DND-41 (cell line): ENCODE measurements around the gene SLC30A7.

Experiments used
- ATAC-seq: fragments of 200-7000 bp; cut with Tn5 transposase; 3 replicates; pipeline ENCODE4 v1.9.1; 2021; ENCODE audit warnings: low read depth; ENCODE audit not compliant: insufficient read depth
- DNase-seq: peaks from one replicate; pipeline ENCODE4 v3.0.0-alpha.2; 2020
- H2AFZ ChIP-seq: 2 replicates; pipeline ENCODE4 v1.6.0; 2012; ENCODE audit warnings: low read depth, low read length
- H3K27ac ChIP-seq: 2 replicates; pipeline ENCODE4 v1.5.1; 2012; ENCODE audit warnings: low read length, inconsistent platforms
- H3K27me3 ChIP-seq: fragments of 200-600 bp; sonication (generic); 2 replicates; pipeline ENCODE4 v1.6.0; 2012; ENCODE audit warnings: low read length, mild to moderate bottlenecking, inconsistent platforms; ENCODE audit not compliant: insufficient read depth, poor library complexity
- H3K36me3 ChIP-seq: 2 replicates; pipeline ENCODE4 v1.5.1; 2012; ENCODE audit warnings: low read length, inconsistent platforms; ENCODE audit not compliant: insufficient read depth
- H3K4me1 ChIP-seq: 2 replicates; pipeline ENCODE4 v1.5.1; 2012; ENCODE audit warnings: mild to moderate bottlenecking, low read length; ENCODE audit not compliant: insufficient read depth
- H3K4me2 ChIP-seq: 2 replicates; pipeline ENCODE4 v1.6.0; 2012; ENCODE audit warnings: mild to moderate bottlenecking, moderate library complexity, low read length, inconsistent platforms; ENCODE audit not compliant: insufficient read depth
- H3K4me3 ChIP-seq, 2 experiments: fragments of 200-600 bp in 1 of 2; shearing (Covaris generic) in 1 of 2; 2 replicates each; pipeline ENCODE4 v1.5.1; 2012 to 2016; ENCODE audit warnings: inconsistent platforms in 2 of 2, low read length in 2 of 2, mild to moderate bottlenecking in 2 of 2, low read depth in 1 of 2, moderate library complexity in 1 of 2
- H3K79me2 ChIP-seq: 2 replicates; pipeline ENCODE4 v1.6.0; 2012; ENCODE audit warnings: low read length, inconsistent platforms; ENCODE audit not compliant: insufficient read depth
- H3K9ac ChIP-seq: 2 replicates; pipeline ENCODE4 v1.6.0; 2012; ENCODE audit warnings: low read depth, mild to moderate bottlenecking, inconsistent platforms, low read length, moderate library complexity
- H3K9me3 ChIP-seq: 2 replicates; pipeline ENCODE4 v1.5.1; 2012; ENCODE audit warnings: low read length, moderate library complexity, mild to moderate bottlenecking, inconsistent platforms; ENCODE audit not compliant: insufficient read depth, severe bottlenecking
- H4K20me1 ChIP-seq: 2 replicates; pipeline ENCODE4 v1.6.0; 2012; ENCODE audit warnings: low read length; ENCODE audit not compliant: insufficient read depth
- EZH2 ChIP-seq: IDR thresholded peaks from 3 replicates; pipeline ENCODE4 v1.6.1; 2012; ENCODE audit warnings: borderline replicate concordance, low read depth, mild to moderate bottlenecking, moderate library complexity, low read length, inconsistent platforms; ENCODE audit not compliant: severe bottlenecking
- TF ChIP-seq, protein P1 (sequence below): IDR thresholded peaks from 2 replicates; pipeline ENCODE4 v1.5.1; 2012; ENCODE audit warnings: borderline replicate concordance, low read length, moderate library complexity, mild to moderate bottlenecking; ENCODE audit not compliant: poor library complexity, severe bottlenecking; ENCODE audit errors: extremely low read depth

Gene SLC30A7

DNA sequence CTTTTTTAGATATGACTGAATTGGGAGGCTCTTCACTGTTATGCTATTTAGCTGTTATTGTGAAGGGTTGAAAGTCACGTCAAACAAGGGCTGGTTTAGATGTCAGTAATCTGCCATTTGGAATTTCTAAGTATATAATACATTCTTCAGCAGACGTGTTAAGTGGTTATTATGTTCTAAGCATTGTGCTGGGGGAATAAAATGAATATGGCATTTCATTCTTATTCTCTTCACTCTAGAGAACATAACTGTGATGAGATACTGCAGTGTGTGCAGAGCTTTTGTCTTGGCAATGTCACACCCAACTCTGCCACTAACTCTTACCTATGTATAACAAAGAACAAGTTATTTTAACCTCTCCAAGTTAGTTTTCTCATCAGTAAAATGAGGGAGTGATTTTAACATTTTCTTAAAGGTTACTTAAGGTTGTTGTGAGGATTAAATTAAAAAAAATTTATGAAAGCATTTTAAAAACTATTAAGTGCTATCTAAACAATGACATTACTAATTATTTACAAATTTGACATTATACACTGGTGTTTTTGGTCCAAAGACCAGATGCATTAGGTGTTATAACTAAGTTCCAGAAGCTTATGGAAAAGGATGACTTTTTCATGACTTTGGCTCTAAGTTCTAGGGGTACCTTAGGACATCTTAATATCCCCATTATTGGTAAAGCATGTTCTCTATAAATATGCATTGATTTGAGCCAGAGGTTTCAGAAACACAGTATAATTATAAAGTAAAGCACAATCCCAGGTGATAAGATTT, 58.3 kb downstream of the SLC30A7 start:
- 0 out of 2 replicates have a peak, but pooled peaks cover 4% of the 10 kb centered on the region for H4K20me1 ChIP-seq
- H3K79me2 ChIP-seq = peaks cover 4% of the 10 kb centered on the region; the same call in 1 of the 2 replicates
- no peaks in the 10 kb centered on the region for H3K27me3 ChIP-seq
- ATAC-seq (no peak), DNase-seq (no peak)
- no peak overlapping the region for H3K27ac ChIP-seq
- H3K9ac ChIP-seq = no peak overlapping the region
- peaks cover 27% of the 10 kb centered on the region for H3K36me3 ChIP-seq
- no peak overlapping the region for H2AFZ ChIP-seq
- no peak overlapping the region for H3K4me2 ChIP-seq
- no peaks in the 10 kb centered on the region for H3K9me3 ChIP-seq
- H3K4me1 ChIP-seq = peaks cover 2% of the 10 kb centered on the region
- TF ChIP-seq, protein P1, sequence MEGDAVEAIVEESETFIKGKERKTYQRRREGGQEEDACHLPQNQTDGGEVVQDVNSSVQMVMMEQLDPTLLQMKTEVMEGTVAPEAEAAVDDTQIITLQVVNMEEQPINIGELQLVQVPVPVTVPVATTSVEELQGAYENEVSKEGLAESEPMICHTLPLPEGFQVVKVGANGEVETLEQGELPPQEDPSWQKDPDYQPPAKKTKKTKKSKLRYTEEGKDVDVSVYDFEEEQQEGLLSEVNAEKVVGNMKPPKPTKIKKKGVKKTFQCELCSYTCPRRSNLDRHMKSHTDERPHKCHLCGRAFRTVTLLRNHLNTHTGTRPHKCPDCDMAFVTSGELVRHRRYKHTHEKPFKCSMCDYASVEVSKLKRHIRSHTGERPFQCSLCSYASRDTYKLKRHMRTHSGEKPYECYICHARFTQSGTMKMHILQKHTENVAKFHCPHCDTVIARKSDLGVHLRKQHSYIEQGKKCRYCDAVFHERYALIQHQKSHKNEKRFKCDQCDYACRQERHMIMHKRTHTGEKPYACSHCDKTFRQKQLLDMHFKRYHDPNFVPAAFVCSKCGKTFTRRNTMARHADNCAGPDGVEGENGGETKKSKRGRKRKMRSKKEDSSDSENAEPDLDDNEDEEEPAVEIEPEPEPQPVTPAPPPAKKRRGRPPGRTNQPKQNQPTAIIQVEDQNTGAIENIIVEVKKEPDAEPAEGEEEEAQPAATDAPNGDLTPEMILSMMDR = no peak
- TF ChIP-seq EZH2 = no peak
- H3K4me3 ChIP-seq = no peak overlapping the region

- H3K4me3 ChIP-seq = no peak overlapping the region
- H3K36me3 ChIP-seq = peaks cover 25% of the 10 kb centered on the region
- H3K4me2 ChIP-seq = no peak overlapping the region
- H3K9me3 ChIP-seq = no peaks in the 10 kb centered on the region
- no peaks in the 10 kb centered on the region for H3K27me3 ChIP-seq
- no peaks in the 10 kb centered on the region for H4K20me1 ChIP-seq
- DNase-seq (no peak), ATAC-seq (no peak)
- H3K4me1 ChIP-seq = no peaks in the 10 kb centered on the region
- no peak overlapping the region for H3K9ac ChIP-seq
- H2AFZ ChIP-seq = no peak overlapping the region
- H3K27ac ChIP-seq = no peak overlapping the region
- 0 out of 2 replicates have a peak, but pooled peaks cover 4% of the 10 kb centered on the region for H3K79me2 ChIP-seq
- no peak for TF ChIP-seq EZH2
- TF ChIP-seq, protein P1 = no peak
These were observed 59.4 kb downstream of the SLC30A7 start for GRCh38 chr1:100955322-100955721.

DNA sequence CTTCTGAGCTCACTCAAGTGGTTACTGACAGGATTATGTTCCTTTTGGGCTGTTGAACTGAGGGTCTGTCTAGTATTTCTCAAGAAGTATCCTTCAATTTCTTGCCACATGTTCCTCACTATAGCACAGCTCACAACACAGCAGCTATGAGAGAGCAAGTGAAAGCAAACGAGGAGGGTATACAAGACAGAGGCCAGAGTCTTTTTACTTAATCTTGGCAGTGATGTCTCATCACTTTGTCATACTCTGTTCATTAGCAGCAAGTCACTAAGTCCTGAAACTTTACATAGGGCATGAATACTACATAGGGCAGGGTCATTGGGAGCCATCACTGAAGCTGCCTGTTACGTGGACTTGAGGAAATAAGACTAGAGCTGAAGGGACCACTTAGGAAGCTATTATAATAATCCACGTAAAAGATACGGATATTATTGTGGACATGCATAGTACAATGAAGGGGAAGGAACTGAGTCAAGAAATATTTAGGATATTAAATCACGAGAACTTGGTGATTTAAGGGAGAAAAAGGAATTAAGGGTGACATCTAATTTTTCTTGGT, 63.7 kb downstream of the SLC30A7 start:
- Histone ChIP-seq H3K4me2 (no peak overlapping the region), H3K79me2 (0 out of 2 replicates have a peak, but pooled peaks cover 4% of the 10 kb centered on the region), H2AFZ (no peak overlapping the region), H3K36me3 (peaks cover 41% of the 10 kb centered on the region), H3K27ac (no peak overlapping the region), H3K27me3 (no peaks in the 10 kb centered on the region), H3K9me3 (no peaks in the 10 kb centered on the region), H3K4me1 (no peaks in the 10 kb centered on the region), H3K4me3 (no peak overlapping the region), H3K9ac (no peak overlapping the region), H4K20me1 (no peaks in the 10 kb centered on the region)
- no peak for ATAC-seq
- TF ChIP-seq EZH2 = no peak
- TF ChIP-seq, protein P1 = no peak
- DNase-seq = no peak
